Activated naive CD8-positive, alpha-beta T cell treated with anti-CD3 and anti-CD28 coated beads, Interleukin-2, amount 50 U/mL, for 24 hours (primary cell): ENCODE data around the gene COX4I1.
A peak's percentile ranks its signal among the peaks of the same experiment; 100 is the strongest.

ENCODE experiments used
- ATAC-seq: fragments of 150-1000 bp; cut with Tn5 transposase; one replicate; pipeline ENCODE4 v1.10.0; 2021
- DNase-seq: peaks from one replicate; pipeline ENCODE4 v3.0.0; 2021
- H3K27ac Mint-ChIP-seq: one replicate; pipeline ENCODE4 v1.8.0; 2021; ENCODE audit warnings: mild to moderate bottlenecking, mixed read lengths
- H3K27me3 Mint-ChIP-seq: one replicate; pipeline ENCODE4 v1.8.0; 2021; ENCODE audit warnings: mixed read lengths
- H3K36me3 Mint-ChIP-seq: one replicate; pipeline ENCODE4 v1.8.0; 2021; ENCODE audit warnings: low read depth, mixed read lengths
- H3K4me1 Mint-ChIP-seq: one replicate; pipeline ENCODE4 v1.8.0; 2021; ENCODE audit warnings: mixed read lengths
- H3K4me3 Mint-ChIP-seq: one replicate; pipeline ENCODE4 v1.8.0; 2021; ENCODE audit warnings: mild to moderate bottlenecking, moderate library complexity, mixed read lengths
- H3K9me3 Mint-ChIP-seq: one replicate; pipeline ENCODE4 v1.8.0; 2021; ENCODE audit warnings: mixed read lengths

Gene COX4I1

DNA sequence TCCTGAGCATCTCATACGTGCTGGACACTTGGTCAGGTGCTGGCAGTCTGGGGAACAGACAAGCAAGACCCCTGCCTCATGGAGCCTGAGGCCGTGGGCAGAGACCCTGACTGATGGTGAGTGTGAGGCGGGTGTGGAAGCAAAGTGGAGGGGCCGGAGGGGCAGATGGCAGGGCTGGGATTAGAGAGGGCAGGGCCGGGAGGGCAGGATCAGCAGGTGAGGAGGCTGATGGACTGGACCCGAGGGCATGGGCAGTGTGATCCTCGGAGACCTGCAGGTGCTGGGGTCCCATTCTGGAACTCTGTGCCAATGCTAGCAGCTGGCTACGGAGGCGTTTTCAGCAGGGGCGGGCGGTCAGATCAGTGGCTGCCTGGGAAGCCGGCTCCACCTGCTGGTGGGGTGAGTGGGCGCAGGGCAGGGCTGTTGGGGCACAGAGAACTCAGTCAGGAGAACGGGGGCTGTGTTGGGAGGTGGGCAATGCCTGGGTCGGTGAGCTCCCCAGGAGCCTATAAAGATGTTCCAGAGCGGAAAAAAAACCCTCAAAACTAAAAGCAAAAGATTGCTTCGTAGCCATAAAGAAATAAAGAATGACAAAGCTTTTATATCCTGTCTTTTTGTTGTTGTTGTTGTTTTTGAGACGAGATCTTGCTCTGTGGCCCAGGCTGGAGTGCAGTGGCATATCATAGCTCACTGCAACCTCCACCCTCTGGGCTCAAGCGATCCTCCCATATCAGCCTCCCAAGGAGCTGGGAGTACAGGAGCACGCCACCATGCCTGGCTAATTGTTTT is 39.7 kb upstream of the COX4I1 start:
- H3K36me3 Mint-ChIP-seq, result no peaks in the 10 kb centered on the region
- DNase-seq, result peak; percentile 54
- peaks cover 37% of the 10 kb centered on the region for H3K4me1 Mint-ChIP-seq
- H3K27me3 Mint-ChIP-seq, result peaks cover 21% of the 10 kb centered on the region
- H3K27ac Mint-ChIP-seq, result no peak overlapping the region
- no peak for ATAC-seq
- H3K4me3 Mint-ChIP-seq, result no peak overlapping the region
- no peaks in the 10 kb centered on the region for H3K9me3 Mint-ChIP-seq

DNA sequence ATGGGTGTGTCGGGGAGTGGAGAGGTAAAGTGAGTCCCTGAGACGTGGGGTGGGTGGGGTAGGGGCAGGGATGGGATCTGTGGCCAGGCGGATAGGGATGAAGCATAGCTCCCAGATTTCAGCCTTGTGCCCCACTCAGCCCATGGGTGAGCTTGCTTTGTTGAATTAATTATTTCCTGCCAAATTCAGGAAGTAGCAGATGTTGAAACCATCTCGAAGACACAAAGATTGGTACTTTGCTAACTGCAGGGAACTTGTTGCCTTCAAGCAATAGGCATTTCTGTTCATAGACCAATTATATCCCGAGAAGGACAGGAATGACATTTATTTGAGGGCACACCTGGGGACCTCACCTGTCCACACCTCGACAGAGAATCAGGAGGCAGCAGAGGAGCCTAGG is 37.6 kb upstream of the COX4I1 start:
- no peak for DNase-seq
- H3K36me3 Mint-ChIP-seq, result no peaks in the 10 kb centered on the region
- no peak overlapping the region for H3K27ac Mint-ChIP-seq
- ATAC-seq, result no peak
- H3K9me3 Mint-ChIP-seq, result no peaks in the 10 kb centered on the region
- peaks cover 27% of the 10 kb centered on the region for H3K4me1 Mint-ChIP-seq
- H3K4me3 Mint-ChIP-seq, result no peak overlapping the region
- peaks cover 17% of the 10 kb centered on the region for H3K27me3 Mint-ChIP-seq

DNA sequence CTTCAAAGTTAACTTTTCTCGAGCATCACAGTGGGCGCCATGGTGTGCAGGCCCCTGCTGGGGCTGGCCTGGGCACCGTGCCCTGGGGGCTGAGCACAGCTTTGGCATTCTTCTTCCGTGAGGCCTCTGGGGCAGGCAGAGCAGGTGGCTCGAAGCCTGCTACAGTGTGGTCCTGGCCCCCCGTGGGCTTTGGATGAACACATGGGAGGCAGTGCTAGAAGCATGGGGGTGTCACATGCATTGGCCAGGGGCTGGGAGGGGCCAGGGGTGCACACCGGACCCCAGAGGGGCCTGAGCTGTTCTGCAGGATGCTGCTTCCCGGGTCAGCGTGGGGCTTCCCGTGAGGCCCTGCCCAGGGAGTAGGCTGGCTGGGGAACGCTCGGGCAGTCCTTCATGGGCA is 36.5 kb upstream of the COX4I1 start:
- no peak overlapping the region for H3K27ac Mint-ChIP-seq
- H3K36me3 Mint-ChIP-seq, result no peaks in the 10 kb centered on the region
- no peak overlapping the region for H3K4me3 Mint-ChIP-seq
- no peaks in the 10 kb centered on the region for H3K9me3 Mint-ChIP-seq
- H3K4me1 Mint-ChIP-seq, result peaks cover 18% of the 10 kb centered on the region
- DNase-seq (no peak), ATAC-seq (no peak)
- peaks cover 17% of the 10 kb centered on the region for H3K27me3 Mint-ChIP-seq

DNA sequence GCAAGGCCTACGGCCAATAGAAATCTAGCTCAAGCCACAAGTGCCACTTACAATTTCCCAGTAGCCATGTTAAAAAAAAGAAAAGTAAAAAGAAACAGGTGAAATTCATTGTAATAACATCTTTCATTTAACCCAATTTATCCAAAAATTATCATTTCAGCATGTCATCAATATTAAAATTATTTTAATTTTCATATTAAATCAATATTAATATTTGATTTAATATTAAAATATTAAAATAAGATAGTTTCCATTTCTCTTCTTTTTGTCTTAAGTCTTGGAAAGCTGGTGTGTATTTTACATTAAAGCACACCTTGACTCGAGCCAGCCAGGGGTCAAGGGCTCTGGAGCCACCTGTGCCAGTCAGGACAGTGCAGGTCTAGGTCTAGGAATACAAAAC is 35.9 kb upstream of the COX4I1 start:
- ATAC-seq (no peak), DNase-seq (no peak)
- H3K4me3 Mint-ChIP-seq, result no peak overlapping the region
- H3K4me1 Mint-ChIP-seq, result peaks cover 15% of the 10 kb centered on the region
- no peak overlapping the region for H3K27ac Mint-ChIP-seq
- no peaks in the 10 kb centered on the region for H3K36me3 Mint-ChIP-seq
- H3K27me3 Mint-ChIP-seq, result peaks cover 14% of the 10 kb centered on the region
- no peaks in the 10 kb centered on the region for H3K9me3 Mint-ChIP-seq

DNA sequence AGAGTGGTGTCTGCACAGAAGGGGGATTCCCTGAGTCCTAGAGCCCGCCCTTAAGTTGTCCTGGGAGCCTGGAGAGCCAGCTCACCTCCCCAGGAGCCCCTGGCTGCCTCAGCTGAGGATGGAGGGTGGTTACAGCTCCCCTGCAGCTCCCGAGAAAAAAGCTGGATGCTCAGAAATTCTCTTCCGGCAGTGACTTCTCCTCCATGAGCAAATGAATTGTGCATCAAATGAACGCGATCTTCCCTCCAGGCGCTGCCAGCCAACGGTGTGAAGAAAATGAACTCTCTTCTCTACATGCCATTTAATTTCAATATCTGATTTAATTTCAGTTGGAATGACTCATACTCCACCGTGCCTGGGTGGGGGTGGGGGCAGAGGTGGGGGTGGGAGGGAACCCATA is 34.3 kb upstream of the COX4I1 start:
- Mint-ChIP-seq H3K4me3 (no peak overlapping the region), H3K9me3 (no peaks in the 10 kb centered on the region), H3K27me3 (no peaks in the 10 kb centered on the region), H3K36me3 (no peaks in the 10 kb centered on the region), H3K4me1 (peaks cover 1% of the 10 kb centered on the region), H3K27ac (no peak overlapping the region)
- DNase-seq (no peak), ATAC-seq (no peak)

DNA sequence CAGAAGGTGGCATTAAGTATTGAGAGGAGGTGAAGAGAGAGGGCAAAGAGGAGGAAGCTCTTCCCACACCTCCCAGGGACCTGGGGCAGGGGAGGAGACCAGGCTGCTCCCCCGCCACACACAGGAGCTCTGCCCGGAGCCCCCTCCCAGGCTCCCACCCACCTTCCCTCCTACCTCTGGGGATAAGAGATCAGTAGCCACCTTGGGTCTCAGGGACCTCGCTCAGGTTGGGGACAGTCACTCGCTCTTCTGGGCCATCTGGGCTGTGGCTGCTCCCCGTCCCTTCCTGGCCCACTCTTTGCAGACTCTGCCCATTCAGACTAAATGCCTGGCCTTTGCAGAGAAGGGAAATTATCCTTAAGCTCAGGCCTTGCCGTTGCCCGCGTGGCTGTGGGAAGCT is 33.7 kb upstream of the COX4I1 start:
- Mint-ChIP-seq H3K9me3 (no peaks in the 10 kb centered on the region), H3K27ac (no peak overlapping the region), H3K27me3 (no peaks in the 10 kb centered on the region), H3K4me1 (peaks cover 1% of the 10 kb centered on the region), H3K4me3 (no peak overlapping the region), H3K36me3 (peaks cover 3% of the 10 kb centered on the region)
- ATAC-seq (no peak), DNase-seq (no peak)

DNA sequence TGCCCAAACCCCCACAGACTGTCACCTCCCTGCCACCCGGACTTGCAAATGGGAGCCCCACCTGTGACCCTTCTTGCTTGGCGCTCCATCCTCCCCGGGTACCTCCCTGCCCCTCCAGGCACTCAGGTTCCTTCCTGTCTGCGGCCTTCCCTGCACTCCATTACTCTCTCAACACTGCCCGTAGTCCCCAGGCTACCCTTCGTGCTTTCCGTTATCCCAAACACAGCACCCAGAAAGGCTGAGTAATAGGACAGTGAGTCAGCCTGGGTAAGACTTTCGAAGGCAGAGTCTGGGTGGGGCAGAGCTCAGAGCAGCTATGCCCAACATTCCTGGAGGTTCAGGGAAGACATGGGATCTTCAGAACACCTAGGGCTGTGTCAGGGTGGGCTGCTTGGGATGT is 32.0 kb upstream of the COX4I1 start:
- H3K36me3 Mint-ChIP-seq, result peaks cover 6% of the 10 kb centered on the region

DNA sequence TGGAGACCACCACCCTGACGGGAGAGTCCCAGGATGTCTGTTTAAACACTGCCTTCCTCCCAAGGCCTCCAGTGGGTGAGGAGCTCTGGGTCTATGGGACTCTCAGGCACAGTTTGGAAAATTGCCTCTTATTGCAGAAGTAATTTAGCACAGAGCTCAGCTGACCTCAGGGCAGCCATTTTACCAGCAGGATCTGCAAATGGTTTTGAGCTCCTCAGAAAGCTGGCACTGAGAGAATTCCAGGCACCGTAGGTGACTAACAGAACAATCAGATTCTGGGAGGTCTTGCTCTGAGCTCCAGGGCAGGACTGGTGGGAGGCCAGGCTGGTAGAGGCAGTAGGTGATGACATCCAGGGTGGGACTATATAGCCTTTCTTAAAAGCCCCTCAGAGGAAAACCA is 31.3 kb upstream of the COX4I1 start:
- DNase-seq (no peak), ATAC-seq (no peak)
- Mint-ChIP-seq H3K36me3 (peaks cover 6% of the 10 kb centered on the region), H3K4me3 (no peak overlapping the region), H3K27me3 (no peaks in the 10 kb centered on the region), H3K9me3 (no peaks in the 10 kb centered on the region), H3K4me1 (peaks cover 1% of the 10 kb centered on the region), H3K27ac (no peak overlapping the region)

More for the DNA sequence above, 32.0 kb upstream of the COX4I1 start:
- Mint-ChIP-seq H3K9me3 (no peaks in the 10 kb centered on the region), H3K27ac (no peak overlapping the region), H3K4me3 (no peak overlapping the region), H3K27me3 (no peaks in the 10 kb centered on the region), H3K4me1 (peaks cover 1% of the 10 kb centered on the region)
- ATAC-seq (no peak), DNase-seq (no peak)

DNA sequence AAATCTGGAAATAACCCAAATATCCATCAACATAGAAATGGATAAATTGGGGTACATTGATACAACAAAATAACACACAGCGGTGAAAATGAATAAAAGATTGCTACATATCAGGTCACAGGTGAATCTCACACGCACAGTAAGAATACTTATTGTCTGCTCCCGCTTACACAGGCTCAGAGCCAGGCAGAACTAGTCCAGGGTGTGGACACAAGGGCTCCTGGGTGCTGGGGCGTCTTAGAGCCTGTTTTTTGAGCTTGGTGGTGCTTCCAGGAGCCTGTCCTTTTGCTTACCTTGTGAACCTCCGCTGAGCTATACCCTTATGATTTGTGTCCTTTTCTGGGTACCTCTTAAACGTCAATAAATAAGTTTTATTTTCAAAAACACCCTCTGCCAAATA is 28.8 kb upstream of the COX4I1 start:
- H3K4me3 Mint-ChIP-seq, result no peak overlapping the region
- no peaks in the 10 kb centered on the region for H3K27me3 Mint-ChIP-seq
- no peak for DNase-seq
- H3K27ac Mint-ChIP-seq, result no peak overlapping the region
- peaks cover 6% of the 10 kb centered on the region for H3K36me3 Mint-ChIP-seq
- ATAC-seq, result no peak
- H3K4me1 Mint-ChIP-seq, result peaks cover 1% of the 10 kb centered on the region
- no peaks in the 10 kb centered on the region for H3K9me3 Mint-ChIP-seq

DNA sequence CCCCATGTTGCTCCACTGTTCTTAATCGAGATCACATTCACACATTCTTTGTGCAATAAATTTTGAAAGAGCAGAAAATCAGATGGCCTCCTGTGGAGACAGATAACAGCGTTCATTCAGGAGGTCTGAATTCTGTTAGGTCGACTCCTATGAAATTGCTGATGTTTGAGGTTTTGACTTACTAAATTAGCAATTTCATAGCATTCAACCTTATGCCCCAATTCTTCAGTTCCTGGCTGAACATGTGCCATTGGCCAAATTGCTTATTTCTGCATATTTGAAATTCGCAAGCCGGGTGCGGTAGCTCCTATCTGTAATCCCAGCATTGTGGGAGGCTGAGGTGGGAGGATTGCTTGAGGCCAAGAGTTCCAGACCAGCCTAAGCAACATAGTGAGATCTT is 26.5 kb upstream of the COX4I1 start:
- ATAC-seq (no peak), DNase-seq (no peak)
- Mint-ChIP-seq H3K36me3 (peaks cover 13% of the 10 kb centered on the region), H3K9me3 (no peaks in the 10 kb centered on the region), H3K4me1 (no peaks in the 10 kb centered on the region), H3K27me3 (no peaks in the 10 kb centered on the region), H3K27ac (no peak overlapping the region), H3K4me3 (no peak overlapping the region)

DNA sequence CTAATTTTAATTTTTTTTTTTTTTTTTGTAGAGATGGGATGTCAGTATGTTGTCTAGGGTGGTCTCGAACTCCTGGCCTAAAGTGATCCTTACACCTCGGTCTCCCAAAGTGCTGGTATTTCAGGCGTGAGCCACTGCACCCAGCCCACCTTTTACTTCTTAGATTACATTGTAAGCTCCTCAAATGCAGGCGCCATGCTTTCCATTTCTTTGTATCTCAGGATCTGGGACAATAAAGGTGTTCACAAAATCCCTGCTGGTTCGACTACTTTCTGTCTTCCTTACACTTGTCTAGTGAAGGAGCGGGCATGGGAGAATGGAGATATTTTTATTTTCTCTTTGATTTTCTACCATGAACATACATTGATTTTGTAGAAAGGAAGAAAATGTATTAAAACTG is 25.4 kb upstream of the COX4I1 start:
- DNase-seq (no peak), ATAC-seq (no peak)
- H3K27me3 Mint-ChIP-seq, result no peaks in the 10 kb centered on the region
- H3K4me3 Mint-ChIP-seq, result no peak overlapping the region
- no peak overlapping the region for H3K27ac Mint-ChIP-seq
- peaks cover 23% of the 10 kb centered on the region for H3K36me3 Mint-ChIP-seq
- H3K4me1 Mint-ChIP-seq, result peaks cover 5% of the 10 kb centered on the region
- no peaks in the 10 kb centered on the region for H3K9me3 Mint-ChIP-seq

DNA sequence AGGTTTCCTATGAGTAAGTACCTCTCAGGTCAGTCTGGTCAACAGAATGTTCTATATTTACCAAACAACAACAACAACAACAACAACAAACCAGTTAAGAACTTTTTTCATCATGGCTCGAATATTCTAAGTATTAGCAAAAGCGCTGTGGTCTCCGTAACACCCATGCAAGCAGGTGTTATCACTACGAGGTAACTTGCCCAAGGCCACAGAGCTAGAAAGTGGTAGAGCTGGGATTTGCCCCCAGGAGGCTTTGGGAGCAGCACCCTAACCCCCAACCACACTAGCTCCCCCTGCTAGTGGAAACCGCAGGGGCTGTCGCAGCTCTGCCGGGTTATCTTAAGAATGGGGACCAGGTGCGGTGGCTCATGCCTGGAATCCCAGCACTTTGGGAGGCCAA is 24.7 kb upstream of the COX4I1 start:
- no peak for DNase-seq
- Mint-ChIP-seq H3K4me1 (peaks cover 8% of the 10 kb centered on the region), H3K27me3 (no peaks in the 10 kb centered on the region), H3K36me3 (peaks cover 27% of the 10 kb centered on the region), H3K9me3 (no peaks in the 10 kb centered on the region), H3K27ac (no peak overlapping the region), H3K4me3 (no peak overlapping the region)
- ATAC-seq, result no peak

DNA sequence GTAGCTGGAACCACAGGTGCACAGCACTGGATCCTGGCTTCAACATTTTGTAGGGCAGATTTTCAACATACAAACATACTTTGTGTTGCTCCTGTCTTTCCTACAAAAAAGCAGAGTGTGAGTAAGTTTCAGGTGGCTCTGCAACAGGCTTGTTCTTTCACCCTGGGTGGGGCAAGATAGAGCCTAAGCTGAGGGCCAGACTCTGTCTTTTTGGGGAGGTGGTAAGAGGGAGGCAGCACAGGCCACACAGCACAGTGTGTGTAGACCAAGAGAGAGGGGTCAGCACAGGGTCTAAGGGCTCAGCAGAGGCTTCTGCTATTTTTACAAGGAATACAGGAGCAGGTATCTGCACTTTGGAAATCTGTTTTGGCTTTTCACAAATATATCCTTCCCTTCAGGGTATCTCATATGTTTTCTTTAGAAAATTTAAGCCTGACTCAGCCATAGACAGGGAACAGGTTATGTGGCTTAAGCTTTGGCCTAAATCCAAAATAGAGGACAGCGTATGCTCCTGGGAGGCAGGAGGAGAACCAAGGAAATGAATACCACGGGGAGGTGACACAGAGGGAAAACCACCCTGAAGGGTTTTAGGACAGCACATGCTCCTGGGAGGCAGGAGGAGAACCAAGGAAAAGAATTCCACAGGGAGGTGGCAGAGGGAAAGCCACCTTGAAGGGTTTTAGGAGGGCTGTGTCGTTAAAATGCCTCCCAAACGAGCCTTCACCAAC is 21.7 kb upstream of the COX4I1 start:
- DNase-seq (no peak), ATAC-seq (no peak)
- peaks cover 38% of the 10 kb centered on the region for H3K36me3 Mint-ChIP-seq
- H3K4me1 Mint-ChIP-seq, result peaks cover 8% of the 10 kb centered on the region
- no peaks in the 10 kb centered on the region for H3K27me3 Mint-ChIP-seq
- no peaks in the 10 kb centered on the region for H3K9me3 Mint-ChIP-seq
- no peak overlapping the region for H3K4me3 Mint-ChIP-seq
- no peak overlapping the region for H3K27ac Mint-ChIP-seq

DNA sequence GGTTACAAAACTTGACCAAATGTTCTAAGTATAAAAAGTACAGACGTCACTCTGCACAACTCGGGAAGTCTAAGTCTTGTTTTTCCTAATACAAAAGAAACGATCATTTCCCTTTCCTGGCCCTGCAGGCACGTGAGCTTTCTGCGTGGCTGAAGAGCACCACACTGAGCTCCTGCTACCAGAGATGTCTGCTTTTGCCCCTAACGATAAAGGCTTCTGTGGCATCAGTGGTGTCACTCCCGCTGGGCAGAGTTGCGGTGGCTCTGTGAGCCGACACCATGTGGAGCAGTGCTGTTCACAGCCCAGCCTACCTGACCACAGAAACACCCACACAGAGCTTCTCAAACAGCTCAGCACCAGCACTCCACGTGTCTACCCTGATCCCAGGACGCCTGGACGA is 20.6 kb upstream of the COX4I1 start:
- peak; percentile 85 for ATAC-seq

DNA sequence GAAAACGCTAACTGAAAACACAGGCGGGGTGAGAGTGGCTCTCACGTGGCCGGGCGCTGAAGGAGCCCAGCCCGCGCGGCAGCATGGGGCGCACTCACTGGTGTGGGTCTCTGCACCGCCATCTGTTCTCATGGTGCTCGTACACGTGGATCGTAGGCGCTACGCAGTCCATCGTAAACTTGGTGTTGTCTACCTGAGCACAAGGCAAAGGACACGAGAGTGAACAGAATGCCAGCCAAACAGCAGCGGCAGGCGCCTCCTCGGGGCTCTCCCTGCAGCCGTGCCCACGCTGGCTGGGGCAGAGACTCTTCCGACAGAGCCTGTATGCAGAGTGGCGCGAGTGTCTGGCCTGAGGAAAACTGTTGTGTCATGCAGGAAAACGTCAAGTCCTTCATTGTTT is 19.2 kb upstream of the COX4I1 start:
- H3K9me3 Mint-ChIP-seq, result no peaks in the 10 kb centered on the region
- peaks cover 39% of the 10 kb centered on the region for H3K36me3 Mint-ChIP-seq
- ATAC-seq (no peak), DNase-seq (no peak)
- no peak overlapping the region for H3K27ac Mint-ChIP-seq
- peaks cover 8% of the 10 kb centered on the region for H3K4me1 Mint-ChIP-seq
- H3K4me3 Mint-ChIP-seq, result no peak overlapping the region
- no peaks in the 10 kb centered on the region for H3K27me3 Mint-ChIP-seq

More for the DNA sequence above, 20.6 kb upstream of the COX4I1 start:
- peak; percentile 30 for DNase-seq
- no peak overlapping the region for H3K27ac Mint-ChIP-seq
- no peaks in the 10 kb centered on the region for H3K9me3 Mint-ChIP-seq
- H3K36me3 Mint-ChIP-seq, result peaks cover 39% of the 10 kb centered on the region
- no peak overlapping the region for H3K4me3 Mint-ChIP-seq
- H3K27me3 Mint-ChIP-seq, result no peaks in the 10 kb centered on the region
- peaks cover 8% of the 10 kb centered on the region for H3K4me1 Mint-ChIP-seq
